CD4-positive, alpha-beta T cell (primary cell): Measurements from ENCODE around the gene LST1. TPM values are rescaled to one million over a fixed set of nuclear protein-coding genes. Genes with fewer than 3 reads are reported as not detected.

ENCODE experiments used
- ATAC-seq: fragments of 200-7000 bp; cut with Tn5 transposase; one replicate; pipeline ENCODE4 v1.10.0; 2022; ENCODE audit warnings: mild to moderate bottlenecking; ENCODE audit not compliant: poor library complexity
- CTCF ChIA-PET: fragments of 350-600 bp; sonication (Branson Sonifier 250); formaldehyde crosslinking; loops from one replicate; lab custom pipeline; 2021; ENCODE audit warnings: antibody characterized with exemption, inconsistent platforms; lab: Charles Lee
- POLR2A ChIA-PET: fragments of 350-600 bp; sonication (Branson Sonifier 250); formaldehyde crosslinking; loops from one replicate; lab custom pipeline; 2021; ENCODE audit warnings: antibody characterized with exemption, inconsistent platforms; lab: Charles Lee
- DNase-seq, 14 experiments: peaks; one replicate each; pipeline ENCODE4 v3.0.0-alpha.2; 2013 to 2020; ENCODE audit warnings: mixed read lengths in 2 of 14
- H3K27ac ChIP-seq, 2 donors: one replicate each; pipeline versions ENCODE4 v1.5.1 to v1.7.0; 2013; ENCODE audit warnings: low read length in 2 of 2, low read depth in 1 of 2, mild to moderate bottlenecking in 1 of 2
- H3K27me3 ChIP-seq, 2 experiments: 1 replicate in 1 of 2; 2 replicates in 1 of 2; pipeline versions ENCODE4 v1.6.1 to v1.7.0; 2013; ENCODE audit warnings: low read length in 2 of 2, control low read depth in 1 of 2, mild to moderate bottlenecking in 1 of 2, moderate library complexity in 1 of 2; ENCODE audit not compliant: insufficient read depth in 2 of 2, control insufficient read depth in 1 of 2
- H3K36me3 ChIP-seq: one replicate; pipeline ENCODE4 v1.6.1; 2013; ENCODE audit warnings: low read length, control low read depth; ENCODE audit not compliant: insufficient read depth
- H3K4me1 ChIP-seq: one replicate; pipeline ENCODE4 v1.6.1; 2013; ENCODE audit warnings: low read length, control low read depth; ENCODE audit not compliant: insufficient read depth
- H3K4me3 ChIP-seq: one replicate; pipeline ENCODE4 v1.5.1; 2013; ENCODE audit warnings: mild to moderate bottlenecking, low read length, moderate library complexity
- H3K9me3 ChIP-seq, 2 experiments: 1 replicate in 1 of 2; 2 replicates in 1 of 2; pipeline versions ENCODE4 v1.6.1 to v1.7.0; 2013; ENCODE audit warnings: low read length in 2 of 2, mild to moderate bottlenecking in 2 of 2, control low read depth in 1 of 2, moderate library complexity in 1 of 2; ENCODE audit not compliant: control insufficient read depth in 1 of 2, insufficient read depth in 1 of 2
- H3K27ac Mint-ChIP-seq: one replicate; pipeline ENCODE4 v1.8.0; 2020; ENCODE audit warnings: mixed read lengths
- H3K27me3 Mint-ChIP-seq: one replicate; pipeline ENCODE4 v1.8.0; 2021; ENCODE audit warnings: mixed read lengths
- H3K36me3 Mint-ChIP-seq: one replicate; pipeline ENCODE4 v1.8.0; 2021; ENCODE audit warnings: low read depth, mixed read lengths
- H3K4me1 Mint-ChIP-seq: one replicate; pipeline ENCODE4 v1.8.0; 2021; ENCODE audit warnings: low read depth, mixed read lengths
- H3K4me3 Mint-ChIP-seq: one replicate; pipeline ENCODE4 v1.8.0; 2020; ENCODE audit warnings: mild to moderate bottlenecking, mixed read lengths
- H3K9me3 Mint-ChIP-seq: one replicate; pipeline ENCODE4 v1.8.0; 2020; ENCODE audit warnings: mixed read lengths
- CTCF ChIP-seq: fragments of 200-600 bp; IDR thresholded peaks from one replicate; pipeline ENCODE4 v1.8.0; 2022; ENCODE audit warnings: antibody characterized with exemption, mild to moderate bottlenecking
- intact Hi-C, 2 experiments: fragments of 100-400 bp; cut with DNase I in 1 of 2; cut with micrococcal nuclease in 1 of 2; formaldehyde crosslinking; loops; one replicate each; pipeline versions ENCODE4 v1.15.1 to v1.9.0; 2023 to 2025; cut with DNase I, micrococcal nuclease
- total RNA-seq, 174 experiments: library from RNA in 2 of 174; stranded (reverse) in 2 of 174; gene quantifications; one replicate each; pipeline ENCODE4 v1.2.3 and lab custom pipeline; 2021 to 2026

Gene LST1
- total RNA-seq, 2 experiments from 2014 or later = 8.9 to 10.3 TPM

- TF ChIP-seq CTCF = no peak
- peaks cover 54% of the 10 kb centered on the region for H3K4me1 Mint-ChIP-seq
Observed at GRCh38 chr6:31541059-31541657, 44.9 kb upstream of the LST1 start.

GRCh38 chr6:31541658-31542521, 44.2 kb upstream of the LST1 start, which contains the start of gene DDX39B:
Gene DDX39B, minus strand, starts transcription at chr6:31542003. Its CDS starts 1,471 bp downstream, at chr6:31540532.
- no peaks in the 10 kb centered on the region for H3K9me3 ChIP-seq
- ChIA-PET CTCF (interaction anchor here (1.3 to 3.9 kb wide), 8 partner anchors 9 to 57 kb away, joined by 3 to 30 read pairs (median 8); no protein-coding TSS in a partner anchor), POLR2A (interaction anchor here (0.7 to 4.2 kb wide), 52 partner anchors 9 to 1303 kb away, joined by 3 to 106 read pairs (median 6); partner anchors contain the start of genes ABHD16A, AIF1, ATF6B and BAG6)
- peak within 1 kb of the TSS; percentile 94 to 95 for H3K27ac ChIP-seq
- DNase-seq (peak; percentile 87 to 99 (median 92)), ATAC-seq (peak; percentile 71)
- peaks cover 37% of the 10 kb centered on the region for H3K36me3 ChIP-seq
- peak within 1 kb of the TSS; percentile 96 for H3K4me3 Mint-ChIP-seq
- no peaks in the 10 kb centered on the region for H3K27me3 Mint-ChIP-seq
- H3K27ac Mint-ChIP-seq = peak within 1 kb of the TSS; percentile 99
- no peaks in the 10 kb centered on the region for H3K9me3 Mint-ChIP-seq
- H3K4me1 Mint-ChIP-seq = peaks cover 56% of the 10 kb centered on the region
- intact Hi-C loops = loop anchor here (1.0 to 5.0 kb wide), 5 partner anchors 45 to 415 kb away; partner anchors contain the start of genes NELFE (in 1 of the 2) and SKIC2 (in 1 of the 2)
- H3K27me3 ChIP-seq = no peaks in the 10 kb centered on the region
- no peak for TF ChIP-seq CTCF
- H3K4me3 ChIP-seq = peak within 1 kb of the TSS; percentile 91
- H3K4me1 ChIP-seq = peaks cover 53% of the 10 kb centered on the region
- H3K36me3 Mint-ChIP-seq = peaks cover 47% of the 10 kb centered on the region

More at GRCh38 chr6:31541059-31541657, 44.9 kb upstream of the LST1 start:
- Histone ChIP-seq H3K27ac (peak overlapping the region; percentile 94 to 95), H3K4me3 (peak overlapping the region; percentile 91), H3K4me1 (peaks cover 48% of the 10 kb centered on the region), H3K36me3 (peaks cover 44% of the 10 kb centered on the region), H3K9me3 (no peaks in the 10 kb centered on the region), H3K27me3 (no peaks in the 10 kb centered on the region)
- intact Hi-C loops = loop anchor here (2.0 to 5.0 kb wide), 2 partner anchors 294 to 416 kb away; partner anchors contain the start of genes NELFE (in 1 of the 2) and SKIC2 (in 1 of the 2)
- H3K4me3 Mint-ChIP-seq = peak overlapping the region; percentile 96
- ATAC-seq = peak; percentile 56
- H3K9me3 Mint-ChIP-seq = no peaks in the 10 kb centered on the region
- DNase-seq = peak; percentile 51 to 87 (median 67)
- H3K27me3 Mint-ChIP-seq = no peaks in the 10 kb centered on the region
- peaks cover 53% of the 10 kb centered on the region for H3K36me3 Mint-ChIP-seq
- CTCF ChIA-PET = interaction anchor here (1.4 to 3.9 kb wide), 6 partner anchors 10 to 58 kb away, joined by 3 to 30 read pairs (median 8); no protein-coding TSS in a partner anchor
- POLR2A ChIA-PET = interaction anchor here (0.6 to 4.2 kb wide), 53 partner anchors 9 to 1303 kb away, joined by 3 to 106 read pairs (median 6); partner anchors contain the start of genes ABHD16A, AIF1, ATF6B and BAG6
- peak overlapping the region; percentile 99 for H3K27ac Mint-ChIP-seq

GRCh38 chr6:31543639-31544038, 42.4 kb upstream of the LST1 start:
- no peak for TF ChIP-seq CTCF
- no peak overlapping the region for H3K4me3 Mint-ChIP-seq

More at GRCh38 chr6:31543639-31544038, 42.4 kb upstream of the LST1 start:
- Histone ChIP-seq H3K9me3 (no peaks in the 10 kb centered on the region), H3K27ac (no peak overlapping the region), H3K36me3 (peaks cover 19% of the 10 kb centered on the region), H3K4me3 (no peak overlapping the region), H3K4me1 (peaks cover 59% of the 10 kb centered on the region), H3K27me3 (no peaks in the 10 kb centered on the region)
- Mint-ChIP-seq H3K36me3 (peaks cover 35% of the 10 kb centered on the region), H3K9me3 (no peaks in the 10 kb centered on the region), H3K27me3 (no peaks in the 10 kb centered on the region), H3K27ac (no peak overlapping the region), H3K4me1 (peaks cover 62% of the 10 kb centered on the region)
- ChIA-PET POLR2A (interaction anchor here (0.9 to 4.2 kb wide), 2 partner anchors 34 to 39 kb away, joined by 3 to 106 read pairs; partner anchors contain the start of genes LST1 and LTB), CTCF (interaction anchor here (11.8 kb wide), 1 partner anchor 53 kb away, joined by 284 read pairs; the partner anchor contains the start of gene NCR3)
- ATAC-seq (no peak), DNase-seq (no peak)
- intact Hi-C loops = loop anchor here in 1 of 2 experiments (5.0 kb wide), 1 partner anchor 414 kb away; the partner anchor contains the start of genes NELFE and SKIC2
